C1 segment of cervical spinal cord (tissue), 14 donors: Measurements from ENCODE around the gene BGLAP.

Experiments
- DNase-seq, 14 donors: peaks; one replicate each; lab custom pipeline; 2025; lab: John Stamatoyannopoulos, UW

The BGLAP gene

GRCh38 chr1:156291226-156292061, 49.5 kb downstream of the BGLAP start:
- DNase-seq: peak; percentile 18 to 83 (median 68)
